ENCODE measurements around the gene LRRN3. TPM values are rescaled to one million over a fixed set of nuclear protein-coding genes. Genes with fewer than 3 reads are reported as not detected.

Gene LRRN3
- total and polyA plus RNA-seq, 10 donors: 0.10 to 1.7 (median 0.28) TPM; not detected in 1

DNA sequence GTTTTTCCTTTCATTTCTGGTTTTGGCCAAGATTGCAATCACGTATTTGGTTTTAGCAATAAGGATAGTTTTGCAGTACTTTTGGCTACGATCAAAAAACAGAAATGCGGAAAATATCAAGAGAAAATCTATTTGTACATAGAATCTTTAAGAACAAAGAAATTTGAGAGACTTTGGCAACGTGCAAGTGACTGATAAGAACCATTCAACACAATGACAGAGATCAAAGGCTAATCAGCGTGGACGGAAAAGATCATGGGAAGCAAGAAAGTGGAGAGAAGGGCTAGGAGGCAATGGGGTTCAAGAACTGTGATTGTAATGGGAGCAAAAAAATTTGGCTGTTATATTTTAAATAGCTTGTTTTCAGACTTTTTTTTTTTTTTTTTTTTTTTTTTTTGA is 16.2 kb upstream of the LRRN3 start:
- intact Hi-C loops (cut with DNase I; ENCODE audit: low total_unique reads): no loop called here

GRCh38 chr7:111075498-111075897 is 15.4 kb upstream of the LRRN3 start:
- Histone ChIP-seq H3K27me3 (replicated peaks in 1 of 7) (no peaks in the 10 kb centered on the region), H3K4me1 (peaks cover 0 to 7% (median 0%) of the 10 kb centered on the region in 6 donors), H3K36me3 (no peaks in the 10 kb centered on the region), H3K4me3 (no peak overlapping the region), H3K27ac (no peak overlapping the region), H3K9me3 (no peaks in the 10 kb centered on the region)
- WGBS, 5 donors: 88 to 94% (median 90%) methylated on average over 5 of the region's 5 CpGs
- TF ChIP-seq POLR2A (IDR thresholded peaks at IDR 0.05) (no peak), POLR2AphosphoS5 (IDR thresholded peaks at IDR 0.05) (no peak), CTCF (IDR thresholded peaks at IDR 0.05 in 8 of 11, conservative IDR thresholded peaks at IDR 0.05 in 3 of 11) (no peak)
- intact Hi-C loops (cut with DNase I; ENCODE audit: low total_unique reads): no loop called here
- no peak for DNase-seq

More for the DNA sequence above, 16.2 kb upstream of the LRRN3 start:
- no peaks in the 10 kb centered on the region for H3K9me3 ChIP-seq
- H3K27ac ChIP-seq: no peak overlapping the region
- WGBS, 5 donors: 50 to 68% (median 56%) methylated on average over 6 of the region's 6 CpGs
- no peak overlapping the region for H3K4me3 ChIP-seq
- no peak for TF ChIP-seq CTCF (IDR thresholded peaks at IDR 0.05 in 8 of 11, conservative IDR thresholded peaks at IDR 0.05 in 3 of 11)
- no peak for TF ChIP-seq POLR2AphosphoS5 (IDR thresholded peaks at IDR 0.05)
- TF ChIP-seq POLR2A (IDR thresholded peaks at IDR 0.05): no peak
- no peaks in the 10 kb centered on the region for H3K36me3 ChIP-seq
- peaks cover 0 to 7% (median 0%) of the 10 kb centered on the region in 6 donors for H3K4me1 ChIP-seq
- DNase-seq: no peak
- no peaks in the 10 kb centered on the region for H3K27me3 ChIP-seq (replicated peaks in 1 of 7)

DNA sequence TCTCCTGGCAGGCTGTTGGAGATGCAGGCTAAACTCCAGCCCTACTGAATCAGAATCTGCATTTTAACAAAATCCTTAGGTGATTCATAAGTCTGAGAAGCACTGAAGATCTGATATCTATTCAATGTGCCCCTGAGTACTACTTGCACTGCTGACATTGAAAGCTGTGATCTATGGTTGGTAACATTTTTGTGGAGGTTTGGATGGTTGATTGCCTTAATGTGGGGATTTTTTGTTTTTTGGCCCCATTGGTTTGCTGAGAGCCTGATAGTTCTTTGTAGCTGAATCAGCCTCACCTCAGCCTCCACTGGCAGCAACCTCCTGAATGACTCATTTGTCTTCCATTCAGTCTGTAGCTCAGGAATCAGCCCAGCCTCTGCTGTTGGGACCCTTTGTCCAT is 14.7 kb upstream of the LRRN3 start:
- DNase-seq: no peak
- Histone ChIP-seq H3K27ac (no peak overlapping the region), H3K27me3 (replicated peaks in 1 of 7) (no peaks in the 10 kb centered on the region), H3K9me3 (no peaks in the 10 kb centered on the region), H3K4me1 (peaks cover 0 to 7% (median 0%) of the 10 kb centered on the region in 6 donors), H3K36me3 (no peaks in the 10 kb centered on the region), H3K4me3 (no peak overlapping the region)
- TF ChIP-seq CTCF (IDR thresholded peaks at IDR 0.05 in 8 of 11, conservative IDR thresholded peaks at IDR 0.05 in 3 of 11): no peak
- no peak for TF ChIP-seq POLR2A (IDR thresholded peaks at IDR 0.05)
- TF ChIP-seq POLR2AphosphoS5 (IDR thresholded peaks at IDR 0.05): no peak
- intact Hi-C loops (cut with DNase I; ENCODE audit: low total_unique reads): no loop called here

- no peak for DNase-seq
- no peaks in the 10 kb centered on the region for H3K9me3 ChIP-seq
- no peak overlapping the region for H3K27ac ChIP-seq
- no peaks in the 10 kb centered on the region for H3K27me3 ChIP-seq (replicated peaks in 1 of 7)
- H3K4me1 ChIP-seq: peaks cover 0 to 10% (median 0%) of the 10 kb centered on the region in 6 donors
- no peak for TF ChIP-seq POLR2AphosphoS5 (IDR thresholded peaks at IDR 0.05)
- no peak for TF ChIP-seq POLR2A (IDR thresholded peaks at IDR 0.05)
- intact Hi-C loops (cut with DNase I; ENCODE audit: low total_unique reads): no loop called here
- no peaks in the 10 kb centered on the region for H3K36me3 ChIP-seq
- H3K4me3 ChIP-seq: no peak overlapping the region
- 95 to 100% (median 98%) methylated on average over 2 of the region's 2 CpGs for WGBS, 5 donors
Measured at GRCh38 chr7:111077001-111077400, 13.9 kb upstream of the LRRN3 start.
